GM18870 (cell line): ENCODE results near the gene SND1.
A peak's percentile ranks its signal among the peaks of the same experiment; 100 is the strongest.

Source experiments
- ATAC-seq: cut with Tn5 transposase; IDR thresholded peaks from one replicate; pipeline ENCODE4 v1.9.1; 2021; ENCODE audit warnings: moderate library complexity; ENCODE audit not compliant: unreplicated experiment

SND1 gene

GRCh38 chr7:127764681-127765080 is 112.7 kb downstream of the SND1 start:
- no peak for ATAC-seq

DNA sequence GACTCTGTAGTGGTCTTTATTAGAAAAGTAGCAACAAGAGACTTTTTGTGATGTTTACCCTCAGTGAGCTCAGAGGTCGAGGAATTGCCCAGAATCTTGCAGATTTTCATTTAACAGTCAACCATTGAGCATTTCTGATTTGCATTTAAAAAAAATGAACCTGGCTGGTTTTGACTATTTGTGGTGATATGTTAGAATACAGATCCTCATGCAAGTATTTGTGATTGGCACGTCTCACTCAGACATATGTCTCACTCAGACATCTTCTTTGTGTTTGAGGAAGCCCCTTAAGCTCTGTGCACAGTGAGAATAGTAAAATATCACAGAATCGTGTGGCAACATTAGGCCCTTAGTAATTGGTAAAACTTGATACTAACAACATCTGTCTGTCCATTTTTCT is 113.2 kb downstream of the SND1 start:
- ATAC-seq: no peak

DNA sequence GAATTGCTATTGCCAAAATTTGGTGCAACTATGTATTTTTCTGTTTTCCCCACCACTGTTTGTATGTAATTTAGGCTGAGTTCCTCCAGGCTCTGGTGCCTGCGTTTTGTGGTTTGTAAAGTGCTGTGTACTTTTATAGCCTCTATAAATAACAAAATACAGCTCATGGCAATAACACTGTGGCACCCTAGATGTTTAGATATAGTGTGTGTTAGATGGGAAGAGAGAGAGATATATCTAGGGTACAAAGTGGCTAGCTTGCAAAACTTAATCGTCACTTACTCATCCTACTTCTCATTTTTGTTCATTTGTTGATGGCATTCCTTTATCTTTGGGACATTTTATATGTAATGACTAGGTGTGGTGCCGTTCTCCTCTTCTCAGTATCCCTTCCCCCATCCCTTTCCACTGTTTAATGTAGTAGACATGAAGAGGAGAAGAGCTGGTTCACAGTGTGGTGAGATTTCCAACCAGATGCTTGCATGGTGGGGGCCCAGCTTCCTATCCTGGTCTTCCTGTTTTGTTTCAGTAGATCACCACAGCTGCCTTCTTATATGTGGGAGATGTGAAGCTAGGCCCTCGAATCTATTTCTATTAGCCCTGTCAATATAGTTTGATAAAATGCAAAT is 115.0 kb downstream of the SND1 start:
- ATAC-seq: no peak

- no peak for ATAC-seq
Observed at GRCh38 chr7:127768241-127768640, 116.2 kb downstream of the SND1 start.

- no peak for ATAC-seq
Observed at GRCh38 chr7:127769137-127769536, 117.1 kb downstream of the SND1 start.

DNA sequence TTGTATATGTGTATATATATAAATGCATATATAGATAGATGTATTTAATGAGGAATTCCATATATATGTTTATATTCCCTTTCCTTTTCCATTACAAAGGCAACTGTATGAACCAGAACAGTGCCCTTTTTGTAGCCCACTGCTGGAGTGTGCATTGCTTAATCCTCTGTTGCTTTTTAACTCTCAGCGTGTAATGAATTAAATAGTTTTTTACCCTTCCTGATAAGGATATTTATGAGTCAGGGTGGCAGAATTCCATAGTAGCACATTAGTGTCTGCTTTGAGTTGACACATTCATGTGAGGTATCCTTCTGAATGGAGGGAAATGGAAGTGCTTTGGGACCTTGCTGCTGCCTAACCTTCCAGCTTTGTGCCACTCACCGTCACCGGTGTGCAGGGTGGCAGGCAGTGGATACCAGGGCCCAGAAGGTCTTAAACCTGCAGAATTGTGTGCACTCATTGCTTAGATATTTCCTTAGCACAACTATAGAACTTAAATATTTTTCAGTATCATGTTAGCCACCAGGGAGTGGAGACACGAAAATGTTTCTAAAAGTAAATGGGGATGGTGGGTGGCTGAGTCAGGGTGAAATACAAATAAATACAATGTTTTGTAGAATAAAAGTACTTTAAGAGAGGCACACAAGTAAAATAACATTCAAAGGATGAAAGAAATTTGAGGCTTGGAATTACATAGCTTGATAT is 117.9 kb downstream of the SND1 start:
- no peak for ATAC-seq

GRCh38 chr7:127770885-127771284 is 118.9 kb downstream of the SND1 start:
- no peak for ATAC-seq

GRCh38 chr7:127771707-127772106 is 119.7 kb downstream of the SND1 start:
- ATAC-seq: no peak

DNA sequence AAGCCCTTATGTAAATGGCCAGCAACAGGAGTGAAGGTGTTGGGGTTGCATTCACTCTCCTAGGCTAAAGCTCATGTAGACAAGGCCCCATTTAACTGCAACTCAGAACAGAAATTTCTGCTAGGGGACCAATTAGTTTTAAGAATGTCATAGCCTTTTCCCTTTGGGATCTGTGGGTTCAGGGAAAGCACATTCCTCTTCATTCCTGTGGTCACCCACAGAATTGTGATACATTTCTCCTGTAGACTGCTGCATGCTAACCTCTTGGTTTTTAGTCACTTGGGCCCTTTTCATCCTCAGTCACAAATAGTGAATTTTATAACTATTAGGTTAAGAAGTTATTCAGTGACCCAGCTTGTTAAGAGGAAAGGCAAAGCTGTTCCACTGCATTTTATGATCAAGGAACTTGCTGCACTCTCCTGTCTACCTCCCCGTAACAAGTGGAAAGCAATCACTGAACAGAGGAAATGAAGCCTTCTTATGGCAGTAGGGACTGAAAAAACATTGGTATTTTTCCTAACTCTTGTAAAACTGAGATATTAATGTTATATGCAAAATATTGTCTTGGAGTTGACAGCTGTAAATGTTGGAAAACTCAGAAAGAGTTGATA is 124.9 kb downstream of the SND1 start:
- no peak for ATAC-seq

GRCh38 chr7:127780489-127780888 is 128.5 kb downstream of the SND1 start:
- ATAC-seq: no peak

GRCh38 chr7:127781081-127781480 is 129.1 kb downstream of the SND1 start:
- ATAC-seq: no peak

- ATAC-seq: no peak
Observed at GRCh38 chr7:127782075-127782474, 130.1 kb downstream of the SND1 start.

GRCh38 chr7:127782654-127783559 is 130.9 kb downstream of the SND1 start:
- ATAC-seq: peak; percentile 86

GRCh38 chr7:127786184-127786583 is 134.2 kb downstream of the SND1 start:
- no peak for ATAC-seq

- ATAC-seq: no peak
Observed at GRCh38 chr7:127789031-127789430, 137.0 kb downstream of the SND1 start.

DNA sequence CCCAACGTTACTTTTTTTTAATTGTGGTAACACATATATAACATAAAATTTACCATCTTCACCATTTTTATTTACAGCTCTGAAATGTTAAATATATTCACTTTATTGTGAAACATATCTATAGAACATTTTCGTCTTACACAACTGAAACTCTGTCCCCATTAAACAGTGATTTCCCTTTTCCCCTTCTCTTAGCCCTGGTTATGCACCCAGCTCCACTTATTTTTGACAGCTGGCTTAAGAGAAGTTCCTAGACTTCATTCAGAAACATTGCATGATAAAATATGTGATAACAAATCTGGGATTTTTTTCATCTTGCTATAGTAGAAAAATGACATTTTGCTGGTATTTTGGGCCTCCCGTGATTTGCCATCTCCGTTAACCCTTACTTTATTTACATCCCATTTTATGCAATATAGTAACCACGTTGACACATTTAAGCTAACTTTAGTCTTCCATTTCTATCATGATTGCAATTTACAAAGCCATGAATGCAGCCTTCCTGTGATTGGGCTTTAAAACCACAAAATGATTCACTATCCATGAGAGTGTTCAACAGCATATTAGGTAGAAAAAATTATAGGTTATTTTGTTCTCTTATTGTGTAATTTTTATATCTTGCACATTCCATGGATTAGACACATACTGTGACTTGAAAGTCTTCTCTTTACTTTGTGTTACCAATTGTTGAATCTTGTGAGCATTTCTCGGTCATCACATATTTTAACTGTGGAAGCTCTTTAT is 139.6 kb downstream of the SND1 start:
- no peak for ATAC-seq

DNA sequence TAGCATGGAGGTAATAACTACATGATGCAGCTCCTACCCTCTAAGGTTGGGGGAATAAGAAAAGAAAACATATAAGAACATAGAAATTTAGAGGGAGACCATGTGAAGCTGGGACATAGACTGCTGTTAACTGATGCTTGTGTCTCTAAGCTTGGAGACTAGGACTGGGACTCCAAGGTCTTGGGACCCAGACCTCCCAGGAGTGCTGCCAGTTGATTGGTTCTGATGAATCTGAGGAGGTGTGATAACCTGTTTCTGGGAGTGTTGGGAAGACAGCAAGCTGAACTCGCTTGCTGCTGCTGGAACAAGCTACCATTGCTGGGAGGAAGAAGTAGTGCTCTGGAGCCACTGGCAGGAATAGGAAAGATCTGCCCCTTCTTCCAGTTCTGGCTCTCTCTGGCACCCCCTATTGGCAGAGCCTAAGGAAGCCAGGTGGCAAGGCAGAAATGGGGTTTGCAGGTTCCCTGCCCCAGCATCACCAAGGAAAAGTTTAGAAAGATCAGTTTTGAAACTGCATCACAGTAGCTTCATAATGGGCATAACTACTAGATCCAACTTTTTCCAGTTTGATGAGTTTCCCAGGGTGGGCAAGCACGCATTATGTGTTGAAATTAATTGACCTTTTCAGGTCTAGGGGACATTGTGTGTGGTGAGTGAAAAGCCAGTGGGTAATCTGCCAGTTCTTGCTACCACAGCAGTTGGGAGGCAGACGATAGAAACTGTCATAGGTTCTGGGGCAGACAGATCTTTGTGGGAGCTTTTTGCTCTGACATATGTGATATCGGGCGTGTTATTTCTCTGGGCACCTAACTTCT is 140.7 kb downstream of the SND1 start:
- ATAC-seq: no peak

DNA sequence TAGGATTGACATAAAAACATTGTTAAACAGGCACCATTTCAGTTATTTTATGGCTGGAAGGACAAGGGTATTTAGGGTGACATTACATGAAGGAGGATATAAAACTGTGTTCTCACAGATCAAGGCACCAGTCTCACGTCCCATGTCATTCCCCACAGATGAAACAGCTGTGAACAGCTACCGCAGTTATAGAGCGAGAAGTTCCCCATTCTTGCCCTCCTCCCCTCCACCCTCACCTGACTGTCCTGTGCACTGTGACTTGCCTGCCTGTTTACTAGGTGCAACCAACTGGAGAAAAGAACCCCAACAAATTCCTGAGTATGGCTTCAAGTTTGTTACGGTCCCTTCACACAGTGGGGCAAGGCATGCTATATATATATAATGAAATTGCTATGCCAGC is 141.6 kb downstream of the SND1 start:
- no peak for ATAC-seq

GRCh38 chr7:127794136-127794535 is 142.1 kb downstream of the SND1 start:
- no peak for ATAC-seq

GRCh38 chr7:127794551-127794950 is 142.6 kb downstream of the SND1 start:
- ATAC-seq: no peak
